D721Med (cell line): Measurements from ENCODE around the gene CYP19A1.

Source experiments
- DNase-seq: peaks from one replicate; pipeline ENCODE4 v3.0.0; 2011; ENCODE audit warnings: low spot score; ENCODE audit not compliant: insufficient read length
- FAIRE-seq: peaks from 2 replicates; lab custom pipeline; 2011; peaks lifted over from hg19 to GRCh38; lab: Jason Lieb, UNC
- TF ChIP-seq, protein P1 (sequence below): IDR thresholded peaks from 2 replicates; pipeline ENCODE4 v1.5.1; 2012; ENCODE audit warnings: mild to moderate bottlenecking, control low read depth; ENCODE audit not compliant: insufficient read depth; ENCODE audit errors: missing control alignments

CYP19A1 gene

DNA sequence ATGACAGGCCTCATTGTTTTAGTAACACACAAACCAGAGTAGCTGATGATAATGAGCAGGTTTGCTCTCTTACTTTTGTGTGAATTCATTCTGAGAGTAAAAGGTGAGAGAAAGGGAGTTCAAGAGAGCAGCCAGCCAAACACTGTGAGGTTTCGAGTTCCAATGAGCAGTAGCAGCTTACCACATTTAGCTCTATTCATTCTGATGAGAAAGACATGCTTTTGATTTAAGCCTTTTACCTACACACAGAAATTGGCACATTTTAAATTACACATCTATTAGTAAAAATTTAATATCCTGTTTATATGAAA lies 31.0 kb upstream of the CYP19A1 start:
- no peak for DNase-seq
- no peak for FAIRE-seq
- TF ChIP-seq, protein P1, sequence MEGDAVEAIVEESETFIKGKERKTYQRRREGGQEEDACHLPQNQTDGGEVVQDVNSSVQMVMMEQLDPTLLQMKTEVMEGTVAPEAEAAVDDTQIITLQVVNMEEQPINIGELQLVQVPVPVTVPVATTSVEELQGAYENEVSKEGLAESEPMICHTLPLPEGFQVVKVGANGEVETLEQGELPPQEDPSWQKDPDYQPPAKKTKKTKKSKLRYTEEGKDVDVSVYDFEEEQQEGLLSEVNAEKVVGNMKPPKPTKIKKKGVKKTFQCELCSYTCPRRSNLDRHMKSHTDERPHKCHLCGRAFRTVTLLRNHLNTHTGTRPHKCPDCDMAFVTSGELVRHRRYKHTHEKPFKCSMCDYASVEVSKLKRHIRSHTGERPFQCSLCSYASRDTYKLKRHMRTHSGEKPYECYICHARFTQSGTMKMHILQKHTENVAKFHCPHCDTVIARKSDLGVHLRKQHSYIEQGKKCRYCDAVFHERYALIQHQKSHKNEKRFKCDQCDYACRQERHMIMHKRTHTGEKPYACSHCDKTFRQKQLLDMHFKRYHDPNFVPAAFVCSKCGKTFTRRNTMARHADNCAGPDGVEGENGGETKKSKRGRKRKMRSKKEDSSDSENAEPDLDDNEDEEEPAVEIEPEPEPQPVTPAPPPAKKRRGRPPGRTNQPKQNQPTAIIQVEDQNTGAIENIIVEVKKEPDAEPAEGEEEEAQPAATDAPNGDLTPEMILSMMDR = no peak

GRCh38 chr15:51368751-51369450 lies 30.5 kb upstream of the CYP19A1 start:
- DNase-seq (no peak), FAIRE-seq (no peak)
- TF ChIP-seq, protein P1 = no peak

DNA sequence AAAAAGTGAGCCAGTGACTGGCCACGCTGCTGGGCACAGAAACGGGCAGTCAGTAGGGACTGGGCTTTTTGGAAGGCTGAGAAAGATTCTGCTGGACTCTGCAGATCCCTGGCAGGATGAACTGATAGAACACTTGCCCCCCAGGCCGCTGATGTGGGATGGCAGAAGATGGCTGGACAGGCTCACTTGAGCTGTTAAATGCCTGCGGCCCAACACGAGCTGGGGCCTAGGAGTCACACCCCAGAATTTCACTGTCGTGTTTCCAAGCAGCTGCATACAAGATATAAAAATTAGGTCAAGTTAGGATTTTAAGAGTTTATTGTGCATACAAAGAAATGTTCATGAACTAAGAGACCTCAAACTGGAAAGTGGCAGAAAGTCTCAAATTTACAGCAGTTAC lies 29.9 kb upstream of the CYP19A1 start:
- TF ChIP-seq, protein P1 = no peak

DNA sequence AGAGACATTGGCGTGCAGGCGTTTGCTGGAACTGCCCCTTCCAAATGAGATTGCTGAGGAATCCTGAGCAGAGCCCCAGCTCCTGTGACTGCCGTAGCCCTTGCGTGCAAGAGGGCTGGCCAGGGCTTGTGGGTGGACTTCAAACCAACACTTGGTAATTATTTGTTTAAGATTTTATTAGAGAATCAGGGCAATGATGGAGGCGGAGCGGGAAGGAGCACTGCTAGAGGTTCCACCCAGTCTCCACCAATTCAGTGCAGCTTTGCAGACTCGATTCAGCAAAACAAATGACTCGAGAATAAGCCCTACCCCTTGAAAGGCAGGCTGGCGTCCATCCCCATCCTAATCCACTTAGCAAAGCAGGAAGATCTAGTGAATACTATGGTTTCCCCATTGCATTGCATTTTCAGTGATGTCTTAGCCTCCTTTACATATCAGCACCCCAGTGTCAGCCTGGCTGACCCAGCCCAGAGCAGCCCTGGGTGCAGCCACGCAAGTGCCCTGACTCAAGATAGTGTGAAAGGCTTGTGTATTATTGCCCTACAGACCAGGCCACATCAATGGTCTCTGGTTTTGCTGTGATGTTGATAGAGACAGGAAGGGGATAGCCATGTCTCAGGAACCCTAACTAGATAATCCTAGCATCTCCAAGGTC lies 29.1 kb upstream of the CYP19A1 start:
- TF ChIP-seq, protein P1 = no peak
- FAIRE-seq (no peak), DNase-seq (no peak)

More for the DNA sequence above, 29.9 kb upstream of the CYP19A1 start:
- no peak for FAIRE-seq
- DNase-seq = no peak

DNA sequence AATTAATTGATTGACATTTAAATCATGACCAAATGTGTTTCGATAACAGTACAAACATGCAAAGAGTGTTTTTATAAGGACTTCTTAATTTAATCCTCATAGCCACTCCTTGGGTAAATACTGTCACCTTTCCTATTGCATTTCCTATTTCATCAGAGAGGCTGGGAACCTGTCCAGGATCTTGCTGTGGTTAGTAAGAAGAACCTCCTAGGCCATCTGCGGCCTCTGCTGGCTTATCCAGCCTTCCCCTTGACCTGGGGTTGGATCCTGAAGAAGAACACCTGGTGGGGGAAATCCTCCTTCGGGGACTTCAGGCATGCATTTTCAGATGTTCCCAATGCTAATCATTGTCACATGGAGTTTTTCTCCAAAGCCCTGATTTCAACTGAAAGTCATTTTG lies 28.5 kb upstream of the CYP19A1 start:
- FAIRE-seq = no peak
- TF ChIP-seq, protein P1 = no peak
- DNase-seq = no peak

- DNase-seq = no peak
- TF ChIP-seq, protein P1 = no peak
- no peak for FAIRE-seq
Observed at GRCh38 chr15:51366071-51366470, 27.7 kb upstream of the CYP19A1 start.

- FAIRE-seq = no peak
- no peak for DNase-seq
- TF ChIP-seq, protein P1 = no peak
Observed at GRCh38 chr15:51365417-51365816, 27.0 kb upstream of the CYP19A1 start.
